Measurements from ENCODE around the gene STX1A. TPM values are rescaled to one million over a fixed set of nuclear protein-coding genes. Genes with fewer than 3 reads are reported as not detected.

STX1A gene
- total and polyA plus RNA-seq, 5 donors from 2014 or later = 0.80 to 27.3 (median 2.3) TPM

GRCh38 chr7:73704640-73705550 lies 14.6 kb downstream of the STX1A start:
- no peak overlapping the region for H3K27ac Mint-ChIP-seq
- H3K4me1 Mint-ChIP-seq = peaks cover 0 to 20% (median 3%) of the 10 kb centered on the region in 4 donors
- Histone ChIP-seq H3K4me3 (ENCODE audit: low read depth, low read length) (no peak overlapping the region), H3K9me3 (ENCODE audit: control insufficient read depth in 2 of 2, low read length in 2 of 2) (no peaks in the 10 kb centered on the region), H3K4me1 (ENCODE audit: control insufficient read depth, insufficient read depth, low read length, poor library complexity, severe bottlenecking) (peaks cover 10% of the 10 kb centered on the region), H3K36me3 (ENCODE audit: control insufficient read depth, insufficient read depth, low read length) (peaks cover 3% of the 10 kb centered on the region), H3K27me3 (ENCODE audit: control insufficient read depth, insufficient read depth, low read length) (no peaks in the 10 kb centered on the region), H3K27ac (ENCODE audit: insufficient read depth, low read length, poor library complexity, severe bottlenecking) (no peak overlapping the region)
- no peak for ATAC-seq (ENCODE audit: low read depth in 2 of 2)
- no peaks in the 10 kb centered on the region for H3K9me3 Mint-ChIP-seq
- H3K4me3 Mint-ChIP-seq = no peak overlapping the region
- H3K27me3 Mint-ChIP-seq = no peaks in the 10 kb centered on the region
- peaks cover 9% of the 10 kb centered on the region for H3K36me3 Mint-ChIP-seq
- no peak for DNase-seq

- peaks cover 0 to 20% (median 3%) of the 10 kb centered on the region in 4 donors for H3K4me1 Mint-ChIP-seq
- Histone ChIP-seq H3K36me3 (ENCODE audit: control insufficient read depth, insufficient read depth, low read length) (peaks cover 8% of the 10 kb centered on the region), H3K27ac (ENCODE audit: insufficient read depth, low read length, poor library complexity, severe bottlenecking) (no peak overlapping the region), H3K9me3 (ENCODE audit: control insufficient read depth in 2 of 2, low read length in 2 of 2) (no peaks in the 10 kb centered on the region), H3K4me1 (ENCODE audit: control insufficient read depth, insufficient read depth, low read length, poor library complexity, severe bottlenecking) (peaks cover 10% of the 10 kb centered on the region), H3K4me3 (ENCODE audit: low read depth, low read length) (no peak overlapping the region), H3K27me3 (ENCODE audit: control insufficient read depth, insufficient read depth, low read length) (no peaks in the 10 kb centered on the region)
- peak overlapping the region in 2 of 4 donors; percentile 33 to 48 for H3K4me3 Mint-ChIP-seq
- peak; percentile 25 to 56 (median 32) for DNase-seq
- no peaks in the 10 kb centered on the region for H3K9me3 Mint-ChIP-seq
- peak in 1 of 2 donors; percentile 35 for ATAC-seq (ENCODE audit: low read depth in 2 of 2)
- H3K27me3 Mint-ChIP-seq = no peaks in the 10 kb centered on the region
- peaks cover 9% of the 10 kb centered on the region for H3K36me3 Mint-ChIP-seq
- no peak overlapping the region for H3K27ac Mint-ChIP-seq
These were observed 15.5 kb downstream of the STX1A start for GRCh38 chr7:73703757-73704639.

- peak overlapping the region in 2 of 4 donors; percentile 33 to 57 for H3K4me3 Mint-ChIP-seq
- no peak for ATAC-seq (ENCODE audit: low read depth in 2 of 2)
- Histone ChIP-seq H3K36me3 (ENCODE audit: control insufficient read depth, insufficient read depth, low read length) (peaks cover 15% of the 10 kb centered on the region), H3K27me3 (ENCODE audit: control insufficient read depth, insufficient read depth, low read length) (no peaks in the 10 kb centered on the region), H3K27ac (ENCODE audit: insufficient read depth, low read length, poor library complexity, severe bottlenecking) (no peak overlapping the region), H3K4me1 (ENCODE audit: control insufficient read depth, insufficient read depth, low read length, poor library complexity, severe bottlenecking) (peaks cover 10% of the 10 kb centered on the region), H3K9me3 (ENCODE audit: control insufficient read depth in 2 of 2, low read length in 2 of 2) (no peaks in the 10 kb centered on the region), H3K4me3 (ENCODE audit: low read depth, low read length) (no peak overlapping the region)
- peaks cover 14% of the 10 kb centered on the region for H3K36me3 Mint-ChIP-seq
- H3K9me3 Mint-ChIP-seq = no peaks in the 10 kb centered on the region
- H3K27ac Mint-ChIP-seq = no peak overlapping the region
- DNase-seq = no peak
- H3K27me3 Mint-ChIP-seq = no peaks in the 10 kb centered on the region
- H3K4me1 Mint-ChIP-seq = peaks cover 0 to 20% (median 3%) of the 10 kb centered on the region in 4 donors
These were observed 16.2 kb downstream of the STX1A start for GRCh38 chr7:73703225-73703624.

GRCh38 chr7:73702665-73703064 lies 16.8 kb downstream of the STX1A start:
- Mint-ChIP-seq H3K27ac (no peak overlapping the region), H3K4me3 (no peak overlapping the region), H3K27me3 (no peaks in the 10 kb centered on the region), H3K4me1 (peaks cover 0 to 20% (median 3%) of the 10 kb centered on the region in 4 donors), H3K9me3 (no peaks in the 10 kb centered on the region), H3K36me3 (peaks cover 14% of the 10 kb centered on the region)
- peaks cover 17% of the 10 kb centered on the region for H3K36me3 ChIP-seq (ENCODE audit: control insufficient read depth, insufficient read depth, low read length)
- DNase-seq = no peak
- H3K4me1 ChIP-seq (ENCODE audit: control insufficient read depth, insufficient read depth, low read length, poor library complexity, severe bottlenecking) = peaks cover 10% of the 10 kb centered on the region
- H3K4me3 ChIP-seq (ENCODE audit: low read depth, low read length) = no peak overlapping the region
- no peaks in the 10 kb centered on the region for H3K27me3 ChIP-seq (ENCODE audit: control insufficient read depth, insufficient read depth, low read length)
- H3K27ac ChIP-seq (ENCODE audit: insufficient read depth, low read length, poor library complexity, severe bottlenecking) = no peak overlapping the region
- H3K9me3 ChIP-seq (ENCODE audit: control insufficient read depth in 2 of 2, low read length in 2 of 2) = no peaks in the 10 kb centered on the region
- ATAC-seq (ENCODE audit: low read depth in 2 of 2) = no peak

- Mint-ChIP-seq H3K36me3 (peaks cover 16% of the 10 kb centered on the region), H3K9me3 (no peaks in the 10 kb centered on the region), H3K4me3 (no peak overlapping the region), H3K4me1 (peaks cover 0 to 20% (median 3%) of the 10 kb centered on the region in 4 donors), H3K27ac (no peak overlapping the region), H3K27me3 (no peaks in the 10 kb centered on the region)
- no peak overlapping the region for H3K4me3 ChIP-seq (ENCODE audit: low read depth, low read length)
- DNase-seq (no peak), ATAC-seq (ENCODE audit: low read depth in 2 of 2) (no peak)
- H3K9me3 ChIP-seq (ENCODE audit: control insufficient read depth in 2 of 2, low read length in 2 of 2) = no peaks in the 10 kb centered on the region
- no peaks in the 10 kb centered on the region for H3K27me3 ChIP-seq (ENCODE audit: control insufficient read depth, insufficient read depth, low read length)
- peaks cover 19% of the 10 kb centered on the region for H3K36me3 ChIP-seq (ENCODE audit: control insufficient read depth, insufficient read depth, low read length)
- H3K27ac ChIP-seq (ENCODE audit: insufficient read depth, low read length, poor library complexity, severe bottlenecking) = no peak overlapping the region
- peaks cover 8% of the 10 kb centered on the region for H3K4me1 ChIP-seq (ENCODE audit: control insufficient read depth, insufficient read depth, low read length, poor library complexity, severe bottlenecking)
These were observed 17.2 kb downstream of the STX1A start for GRCh38 chr7:73702226-73702625.

GRCh38 chr7:73701357-73701995 lies 18.0 kb downstream of the STX1A start:
- H3K4me3 Mint-ChIP-seq = peak overlapping the region in 2 of 4 donors; percentile 21 to 72
- peak overlapping the region in 1 of 3 donors; percentile 80 for H3K27ac Mint-ChIP-seq

GRCh38 chr7:73700581-73701134 lies 18.8 kb downstream of the STX1A start:
- ATAC-seq (ENCODE audit: low read depth in 2 of 2) = no peak
- H3K27me3 Mint-ChIP-seq = no peaks in the 10 kb centered on the region
- H3K27me3 ChIP-seq (ENCODE audit: control insufficient read depth, insufficient read depth, low read length) = no peaks in the 10 kb centered on the region
- no peak for DNase-seq
- H3K4me3 ChIP-seq (ENCODE audit: low read depth, low read length) = no peak overlapping the region
- no peak overlapping the region for H3K27ac Mint-ChIP-seq
- no peak overlapping the region for H3K4me3 Mint-ChIP-seq
- peaks cover 30% of the 10 kb centered on the region for H3K36me3 Mint-ChIP-seq
- peaks cover 0 to 9% (median 5%) of the 10 kb centered on the region in 4 donors for H3K4me1 Mint-ChIP-seq
- no peaks in the 10 kb centered on the region for H3K9me3 ChIP-seq (ENCODE audit: control insufficient read depth in 2 of 2, low read length in 2 of 2)
- H3K27ac ChIP-seq (ENCODE audit: insufficient read depth, low read length, poor library complexity, severe bottlenecking) = no peak overlapping the region
- H3K4me1 ChIP-seq (ENCODE audit: control insufficient read depth, insufficient read depth, low read length, poor library complexity, severe bottlenecking) = no peaks in the 10 kb centered on the region
- H3K9me3 Mint-ChIP-seq = no peaks in the 10 kb centered on the region
- peaks cover 35% of the 10 kb centered on the region for H3K36me3 ChIP-seq (ENCODE audit: control insufficient read depth, insufficient read depth, low read length)

More at GRCh38 chr7:73701357-73701995, 18.0 kb downstream of the STX1A start:
- DNase-seq (peak in 2 of 3 donors; percentile 22 to 29), ATAC-seq (ENCODE audit: low read depth in 2 of 2) (peak in 1 of 2 donors; percentile 29)
- H3K4me1 Mint-ChIP-seq = peaks cover 0 to 13% (median 4%) of the 10 kb centered on the region in 4 donors
- Histone ChIP-seq H3K9me3 (ENCODE audit: control insufficient read depth in 2 of 2, low read length in 2 of 2) (no peaks in the 10 kb centered on the region), H3K27me3 (ENCODE audit: control insufficient read depth, insufficient read depth, low read length) (no peaks in the 10 kb centered on the region), H3K36me3 (ENCODE audit: control insufficient read depth, insufficient read depth, low read length) (peaks cover 27% of the 10 kb centered on the region), H3K4me3 (ENCODE audit: low read depth, low read length) (no peak overlapping the region), H3K27ac (ENCODE audit: insufficient read depth, low read length, poor library complexity, severe bottlenecking) (no peak overlapping the region), H3K4me1 (ENCODE audit: control insufficient read depth, insufficient read depth, low read length, poor library complexity, severe bottlenecking) (peaks cover under 1% of the 10 kb centered on the region)
- no peaks in the 10 kb centered on the region for H3K9me3 Mint-ChIP-seq
- peaks cover 23% of the 10 kb centered on the region for H3K36me3 Mint-ChIP-seq
- H3K27me3 Mint-ChIP-seq = no peaks in the 10 kb centered on the region

Measured in CD4-positive, CD25-positive, alpha-beta regulatory T cell (primary cell).